ENCODE measurements around the gene TTC16.
"Not testable (repeated sequence)": the region's sequence is repeated elsewhere in the genome, so short reads cannot be mapped to it uniquely, and the experiment has no call there.

Gene TTC16

GRCh38 chr9:127754099-127755060 lies 38.5 kb downstream of the TTC16 start:
- Histone ChIP-seq H3K27me3 (ENCODE audit: control insufficient read depth, insufficient read depth, low read length, poor library complexity, severe bottlenecking) (peaks cover 59% of the 10 kb centered on the region), H3K27ac (ENCODE audit: insufficient read depth, low read depth, low read length, poor library complexity, severe bottlenecking) (no peak overlapping the region), H3K9me3 (ENCODE audit: control insufficient read depth, low read length) (no peaks in the 10 kb centered on the region), H3K4me3 (ENCODE audit: insufficient read depth, low read depth, low read length) (peak overlapping the region; percentile 50), H3K4me1 (ENCODE audit: control insufficient read depth, insufficient read depth, low read length) (no peaks in the 10 kb centered on the region), H3K36me3 (ENCODE audit: control insufficient read depth, insufficient read depth, low read length) (no peaks in the 10 kb centered on the region)
- WGBS, 2 experiments: 0% methylated on average over 86 of the region's 86 CpGs

- H3K27me3 ChIP-seq (ENCODE audit: control insufficient read depth, insufficient read depth, low read length, poor library complexity, severe bottlenecking): peaks cover 59% of the 10 kb centered on the region
- WGBS, 2 experiments: 8% methylated on average over 61 of the region's 61 CpGs
These were observed 39.5 kb downstream of the TTC16 start for GRCh38 chr9:127755061-127756060.

GRCh38 chr9:127756233-127756632 lies 40.4 kb downstream of the TTC16 start:
- Histone ChIP-seq H3K27me3 (ENCODE audit: control insufficient read depth, insufficient read depth, low read length, poor library complexity, severe bottlenecking) (peaks cover 58% of the 10 kb centered on the region), H3K9me3 (ENCODE audit: control insufficient read depth, low read length) (no peaks in the 10 kb centered on the region)

More at GRCh38 chr9:127755061-127756060, 39.5 kb downstream of the TTC16 start:
- H3K4me3 ChIP-seq (ENCODE audit: insufficient read depth, low read depth, low read length): peak overlapping the region; percentile 50
- H3K4me1 ChIP-seq (ENCODE audit: control insufficient read depth, insufficient read depth, low read length): no peaks in the 10 kb centered on the region
- no peaks in the 10 kb centered on the region for H3K36me3 ChIP-seq (ENCODE audit: control insufficient read depth, insufficient read depth, low read length)
- no peak overlapping the region for H3K27ac ChIP-seq (ENCODE audit: insufficient read depth, low read depth, low read length, poor library complexity, severe bottlenecking)
- H3K9me3 ChIP-seq (ENCODE audit: control insufficient read depth, low read length): no peaks in the 10 kb centered on the region

GRCh38 chr9:127756776-127757175 lies 40.9 kb downstream of the TTC16 start:
- H3K27me3 ChIP-seq (ENCODE audit: control insufficient read depth, insufficient read depth, low read length, poor library complexity, severe bottlenecking): peaks cover 53% of the 10 kb centered on the region
- not testable (repeated sequence) for H3K36me3 ChIP-seq (ENCODE audit: control insufficient read depth, insufficient read depth, low read length); H3K4me3 ChIP-seq (ENCODE audit: insufficient read depth, low read depth, low read length); H3K9me3 ChIP-seq (ENCODE audit: control insufficient read depth, low read length); H3K27ac ChIP-seq (ENCODE audit: insufficient read depth, low read depth, low read length, poor library complexity, severe bottlenecking); H3K4me1 ChIP-seq (ENCODE audit: control insufficient read depth, insufficient read depth, low read length)
- WGBS, 2 experiments: 83 to 84% methylated on average over 11 of the region's 11 CpGs

More at GRCh38 chr9:127756233-127756632, 40.4 kb downstream of the TTC16 start:
- no peak overlapping the region for H3K27ac ChIP-seq (ENCODE audit: insufficient read depth, low read depth, low read length, poor library complexity, severe bottlenecking)
- no peaks in the 10 kb centered on the region for H3K36me3 ChIP-seq (ENCODE audit: control insufficient read depth, insufficient read depth, low read length)
- H3K4me1 ChIP-seq (ENCODE audit: control insufficient read depth, insufficient read depth, low read length): no peaks in the 10 kb centered on the region
- no peak overlapping the region for H3K4me3 ChIP-seq (ENCODE audit: insufficient read depth, low read depth, low read length)
- 92% methylated on average over 3 of the region's 3 CpGs for WGBS, 2 experiments

- Histone ChIP-seq H3K9me3 (ENCODE audit: control insufficient read depth, low read length) (no peaks in the 10 kb centered on the region), H3K36me3 (ENCODE audit: control insufficient read depth, insufficient read depth, low read length) (no peaks in the 10 kb centered on the region), H3K27me3 (ENCODE audit: control insufficient read depth, insufficient read depth, low read length, poor library complexity, severe bottlenecking) (peaks cover 32% of the 10 kb centered on the region), H3K4me3 (ENCODE audit: insufficient read depth, low read depth, low read length) (no peak overlapping the region), H3K4me1 (ENCODE audit: control insufficient read depth, insufficient read depth, low read length) (peaks cover 8% of the 10 kb centered on the region), H3K27ac (ENCODE audit: insufficient read depth, low read depth, low read length, poor library complexity, severe bottlenecking) (no peak overlapping the region)
- 88 to 95% methylated on average over 5 of the region's 5 CpGs for WGBS, 2 experiments
These were observed 43.0 kb downstream of the TTC16 start for GRCh38 chr9:127758843-127759242.

GRCh38 chr9:127761061-127761460 lies 45.2 kb downstream of the TTC16 start:
- H3K9me3 ChIP-seq (ENCODE audit: control insufficient read depth, low read length): no peaks in the 10 kb centered on the region
- H3K27me3 ChIP-seq (ENCODE audit: control insufficient read depth, insufficient read depth, low read length, poor library complexity, severe bottlenecking): peaks cover 10% of the 10 kb centered on the region
- no peaks in the 10 kb centered on the region for H3K36me3 ChIP-seq (ENCODE audit: control insufficient read depth, insufficient read depth, low read length)
- H3K4me3 ChIP-seq (ENCODE audit: insufficient read depth, low read depth, low read length): no peak overlapping the region
- WGBS, 2 experiments: 89 to 91% methylated on average over 5 of the region's 5 CpGs
- H3K27ac ChIP-seq (ENCODE audit: insufficient read depth, low read depth, low read length, poor library complexity, severe bottlenecking): no peak overlapping the region
- H3K4me1 ChIP-seq (ENCODE audit: control insufficient read depth, insufficient read depth, low read length): peaks cover 8% of the 10 kb centered on the region

GRCh38 chr9:127761491-127761956 lies 45.6 kb downstream of the TTC16 start:
- Histone ChIP-seq H3K4me1 (ENCODE audit: control insufficient read depth, insufficient read depth, low read length) (peaks cover 8% of the 10 kb centered on the region), H3K9me3 (ENCODE audit: control insufficient read depth, low read length) (no peaks in the 10 kb centered on the region), H3K27me3 (ENCODE audit: control insufficient read depth, insufficient read depth, low read length, poor library complexity, severe bottlenecking) (peaks cover 5% of the 10 kb centered on the region), H3K36me3 (ENCODE audit: control insufficient read depth, insufficient read depth, low read length) (no peaks in the 10 kb centered on the region), H3K27ac (ENCODE audit: insufficient read depth, low read depth, low read length, poor library complexity, severe bottlenecking) (no peak overlapping the region), H3K4me3 (ENCODE audit: insufficient read depth, low read depth, low read length) (no peak overlapping the region)
- 58 to 61% methylated on average over 5 of the region's 5 CpGs for WGBS, 2 experiments

- Histone ChIP-seq H3K27ac (ENCODE audit: insufficient read depth, low read depth, low read length, poor library complexity, severe bottlenecking) (no peak overlapping the region), H3K36me3 (ENCODE audit: control insufficient read depth, insufficient read depth, low read length) (no peaks in the 10 kb centered on the region)
- 64 to 66% methylated on average over 16 of the region's 16 CpGs for WGBS, 2 experiments
These were observed 46.3 kb downstream of the TTC16 start for GRCh38 chr9:127762111-127762676.

GRCh38 chr9:127763918-127764384 lies 48.1 kb downstream of the TTC16 start:
- H3K4me3 ChIP-seq (ENCODE audit: insufficient read depth, low read depth, low read length): no peak overlapping the region
- no peaks in the 10 kb centered on the region for H3K9me3 ChIP-seq (ENCODE audit: control insufficient read depth, low read length)
- WGBS, 2 experiments: 55 to 57% methylated on average over 7 of the region's 7 CpGs
- peaks cover 8% of the 10 kb centered on the region for H3K4me1 ChIP-seq (ENCODE audit: control insufficient read depth, insufficient read depth, low read length)
- no peaks in the 10 kb centered on the region for H3K27me3 ChIP-seq (ENCODE audit: control insufficient read depth, insufficient read depth, low read length, poor library complexity, severe bottlenecking)
- no peak overlapping the region for H3K27ac ChIP-seq (ENCODE audit: insufficient read depth, low read depth, low read length, poor library complexity, severe bottlenecking)
- no peaks in the 10 kb centered on the region for H3K36me3 ChIP-seq (ENCODE audit: control insufficient read depth, insufficient read depth, low read length)

More at GRCh38 chr9:127762111-127762676, 46.3 kb downstream of the TTC16 start:
- peaks cover 8% of the 10 kb centered on the region for H3K4me1 ChIP-seq (ENCODE audit: control insufficient read depth, insufficient read depth, low read length)
- H3K27me3 ChIP-seq (ENCODE audit: control insufficient read depth, insufficient read depth, low read length, poor library complexity, severe bottlenecking): no peaks in the 10 kb centered on the region
- H3K9me3 ChIP-seq (ENCODE audit: control insufficient read depth, low read length): no peaks in the 10 kb centered on the region
- no peak overlapping the region for H3K4me3 ChIP-seq (ENCODE audit: insufficient read depth, low read depth, low read length)

Measured in ectodermal cell (in vitro differentiated cells).